ENCODE measurements around the gene NRAP. TPM values are rescaled to one million over a fixed set of nuclear protein-coding genes. Genes with fewer than 3 reads are reported as not detected.

NRAP gene
- total and polyA plus RNA-seq, 10 of the 15 experiments (the other 5 are each of a cell fraction or from before 2014, with no cell fraction given): not detected

DNA sequence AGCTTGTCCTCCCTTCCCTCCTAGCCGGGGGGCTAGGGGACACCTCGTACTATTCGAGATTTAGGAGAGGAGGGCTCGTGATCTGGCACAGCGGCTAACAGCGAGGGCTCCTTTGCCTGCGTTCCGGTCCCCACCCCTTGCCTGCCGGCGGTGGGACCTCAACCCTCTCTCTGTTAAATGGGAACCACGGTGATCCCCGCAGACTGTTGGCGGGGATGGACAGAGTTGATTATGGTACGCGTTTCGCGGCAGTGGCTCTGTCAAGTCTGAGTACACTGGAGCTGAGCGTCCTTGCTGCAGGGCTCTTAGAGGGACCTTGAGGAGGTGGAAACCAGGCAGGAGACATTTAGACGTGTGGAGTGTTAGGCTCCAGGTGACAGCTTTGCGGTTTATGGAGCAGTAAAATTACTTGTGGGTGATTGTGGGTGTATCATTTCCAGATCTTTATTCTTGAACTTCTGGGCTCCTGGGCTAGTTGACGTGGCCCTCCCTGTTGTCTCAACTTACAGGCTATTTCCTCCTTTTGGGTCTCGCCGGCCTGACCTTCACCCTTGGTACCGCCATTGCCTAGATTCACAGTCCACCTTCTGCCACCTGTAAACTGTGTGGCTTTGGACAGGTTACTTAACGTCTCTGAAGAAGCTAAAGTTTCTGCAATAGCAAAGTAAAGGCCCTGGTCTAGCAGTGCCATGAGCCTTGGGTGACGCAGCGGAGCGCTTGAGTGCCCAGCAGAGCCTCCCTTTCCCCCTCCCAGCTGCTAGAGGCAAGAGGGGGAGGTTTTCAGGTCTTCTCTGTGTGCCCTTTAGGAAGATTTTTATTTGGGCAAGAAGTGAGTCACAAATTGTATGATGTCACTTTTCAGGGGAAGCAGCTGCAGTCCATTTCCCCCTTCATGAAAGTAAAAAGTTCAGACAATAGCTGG lies 16.6 kb upstream of the NRAP start (continued):
- peak in 1 of 2 experiments; percentile 17; a peak in 1 of 4 replicates for TF ChIP-seq EP300 (IDR thresholded peaks at IDR 0.05; ENCODE audit: borderline replicate concordance in 1 of 2, control insufficient read depth in 1 of 2, low read depth in 2 of 2, low read length in 2 of 2)

DNA sequence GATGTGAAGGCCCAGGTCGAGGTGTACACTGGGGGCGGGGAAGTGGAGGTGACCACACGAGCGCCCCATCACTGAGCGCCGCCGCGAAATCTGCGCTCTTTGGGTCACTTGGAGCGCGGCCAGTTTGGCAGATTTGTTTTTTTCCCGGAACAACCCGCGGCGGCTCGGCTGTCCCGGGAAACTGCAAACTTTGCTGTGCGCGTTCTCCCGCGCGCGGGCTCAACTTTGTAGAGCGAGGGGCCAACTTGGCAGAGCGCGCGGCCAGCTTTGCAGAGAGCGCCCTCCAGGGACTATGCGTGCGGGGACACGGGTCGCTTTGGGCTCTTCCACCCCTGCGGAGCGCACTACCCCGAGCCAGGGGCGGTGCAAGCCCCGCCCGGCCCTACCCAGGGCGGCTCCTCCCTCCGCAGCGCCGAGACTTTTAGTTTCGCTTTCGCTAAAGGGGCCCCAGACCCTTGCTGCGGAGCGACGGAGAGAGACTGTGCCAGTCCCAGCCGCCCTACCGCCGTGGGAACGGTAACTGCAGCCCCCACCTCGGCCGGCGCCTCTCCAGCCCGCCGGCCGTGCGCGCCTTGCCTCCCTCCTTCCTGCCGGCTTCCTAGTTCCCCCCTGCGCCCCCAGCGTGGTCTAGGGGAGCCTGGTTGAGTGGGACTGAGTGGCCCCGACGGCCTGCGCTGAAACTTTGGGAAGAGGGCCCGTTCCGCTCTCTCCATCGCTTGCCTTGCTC lies 15.8 kb upstream of the NRAP start, which contains the start of gene CASP7:
CASP7 (plus strand) TSS at position 450 of the 727 bp plus-strand sequence. CDS start 17,582 bp downstream, outside the sequence.
- Histone ChIP-seq H3K4me1 (ENCODE audit: control insufficient read depth, insufficient read depth, low read length) (peaks cover 22% of the 10 kb centered on the region), H4K20me1 (ENCODE audit: control insufficient read depth, insufficient read depth) (no peaks in the 10 kb centered on the region), H3K4me2 (ENCODE audit: control insufficient read depth, insufficient read depth) (peak within 1 kb of the TSS; percentile 98), H3K4me3 (peak within 1 kb of the TSS; percentile 71), H3K36me3 (ENCODE audit: control insufficient read depth in 2 of 2, insufficient read depth in 2 of 2, low read length in 1 of 2) (no peaks in the 10 kb centered on the region), H3K79me2 (ENCODE audit: control insufficient read depth, insufficient read depth, low read length) (peaks cover 30% of the 10 kb centered on the region), H3K27ac (ENCODE audit: control insufficient read depth, insufficient read depth) (peak within 1 kb of the TSS; percentile 95), H3K9me3 (replicated peaks; ENCODE audit: control insufficient read depth, insufficient read depth, low read length) (peaks cover 1% of the 10 kb centered on the region; the same call in 2 of the 3 replicates), H2AFZ (ENCODE audit: control insufficient read depth, low read depth, low read length) (peak within 1 kb of the TSS; percentile 99), H3K27me3 (replicated peaks in 1 of 2; ENCODE audit: control insufficient read depth in 2 of 2, insufficient read depth in 2 of 2, low read length in 1 of 2) (no peaks in the 10 kb centered on the region), H3K9ac (ENCODE audit: control insufficient read depth, insufficient read depth, low read length) (peak within 1 kb of the TSS; percentile 98)
- POLR2A ChIA-PET: interaction anchor here (0.5 to 1.2 kb wide), 4 partner anchors 15 to 494 kb away, joined by 3 read pairs; partner anchors contain the start of gene CCDC186
- BruUV-seq (replicated peaks): no TSS peak
- in situ Hi-C loops (cut with MboI): loop anchor here (25.0 kb wide), 1 partner anchor 1133 kb away; the partner anchor contains the start of gene FHIP2A
- RAD21 ChIA-PET (ENCODE audit: unreplicated experiment): interaction anchor here (0.7 to 1.5 kb wide), 6 partner anchors 19 to 178 kb away, joined by 3 to 6 read pairs (median 4); no protein-coding TSS in a partner anchor
- ATAC-seq: peak; percentile 85
- FAIRE-seq: no peak
- DNase-seq (ENCODE audit: low read depth, low spot score): no peak
- intact Hi-C loops (cut with micrococcal nuclease; ENCODE audit: unreplicated experiment): loop anchor here (5.0 kb wide), 1 partner anchor 178 kb away; no protein-coding TSS in a partner anchor
- SMC1A ChIA-PET (ENCODE audit: uncharacterized antibody, unreplicated experiment): interaction anchor here (1.3 to 2.2 kb wide), 3 partner anchors 37 to 421 kb away, joined by 3 to 6 read pairs (median 4); no protein-coding TSS in a partner anchor
- CTCF ChIA-PET: interaction anchor here (0.6 to 2.7 kb wide), 19 partner anchors 11 to 430 kb away, joined by 3 to 15 read pairs (median 3); no protein-coding TSS in a partner anchor
- WGBS (ENCODE audit: insufficient coverage, insufficient replicate concordance, low lambda C conversion rate, missing lambda C conversion rate): 1% methylated on average over 65 of the region's 68 CpGs
- TF ChIP-seq YY1 (IDR thresholded peaks at IDR 0.05; ENCODE audit: low read depth, low read length) (peak; percentile 39), RAD21 (IDR thresholded peaks at IDR 0.05; ENCODE audit: insufficient read depth, low read depth, low read length) (peak; percentile 52; the same call in 1 of the 2 replicates), TAF1 (IDR thresholded peaks at IDR 0.05; ENCODE audit: borderline replicate concordance, low read depth, low read length) (peak; percentile 44; the same call in 1 of the 2 replicates), TBL1XR1 (IDR thresholded peaks at IDR 0.05; ENCODE audit: low read depth, low read length) (peak; percentile 6; the same call in 1 of the 2 replicates), HDGF (IDR thresholded peaks at IDR 0.05) (no peak), EP300 (IDR thresholded peaks at IDR 0.05; ENCODE audit: borderline replicate concordance in 1 of 2, control insufficient read depth in 1 of 2, low read depth in 2 of 2, low read length in 2 of 2) (no peak), NR2F1 (conservative IDR thresholded peaks at IDR 0.05) (peak; percentile 23; the same call in 1 of the 2 replicates), CBX5 (IDR thresholded peaks at IDR 0.05; ENCODE audit: low read depth) (peak; percentile 72)
- TF ChIP-seq, protein P1, sequence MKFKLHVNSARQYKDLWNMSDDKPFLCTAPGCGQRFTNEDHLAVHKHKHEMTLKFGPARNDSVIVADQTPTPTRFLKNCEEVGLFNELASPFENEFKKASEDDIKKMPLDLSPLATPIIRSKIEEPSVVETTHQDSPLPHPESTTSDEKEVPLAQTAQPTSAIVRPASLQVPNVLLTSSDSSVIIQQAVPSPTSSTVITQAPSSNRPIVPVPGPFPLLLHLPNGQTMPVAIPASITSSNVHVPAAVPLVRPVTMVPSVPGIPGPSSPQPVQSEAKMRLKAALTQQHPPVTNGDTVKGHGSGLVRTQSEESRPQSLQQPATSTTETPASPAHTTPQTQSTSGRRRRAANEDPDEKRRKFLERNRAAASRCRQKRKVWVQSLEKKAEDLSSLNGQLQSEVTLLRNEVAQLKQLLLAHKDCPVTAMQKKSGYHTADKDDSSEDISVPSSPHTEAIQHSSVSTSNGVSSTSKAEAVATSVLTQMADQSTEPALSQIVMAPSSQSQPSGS (IDR thresholded peaks at IDR 0.05; ENCODE audit: low read length): no peak
- TF ChIP-seq, protein P2, sequence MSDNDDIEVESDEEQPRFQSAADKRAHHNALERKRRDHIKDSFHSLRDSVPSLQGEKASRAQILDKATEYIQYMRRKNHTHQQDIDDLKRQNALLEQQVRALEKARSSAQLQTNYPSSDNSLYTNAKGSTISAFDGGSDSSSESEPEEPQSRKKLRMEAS (IDR thresholded peaks at IDR 0.05; ENCODE audit: low read depth, low read length): 0 out of 2 replicates have a peak, but pooled peaks have one; percentile 9
- TF ChIP-seq, protein P3, sequence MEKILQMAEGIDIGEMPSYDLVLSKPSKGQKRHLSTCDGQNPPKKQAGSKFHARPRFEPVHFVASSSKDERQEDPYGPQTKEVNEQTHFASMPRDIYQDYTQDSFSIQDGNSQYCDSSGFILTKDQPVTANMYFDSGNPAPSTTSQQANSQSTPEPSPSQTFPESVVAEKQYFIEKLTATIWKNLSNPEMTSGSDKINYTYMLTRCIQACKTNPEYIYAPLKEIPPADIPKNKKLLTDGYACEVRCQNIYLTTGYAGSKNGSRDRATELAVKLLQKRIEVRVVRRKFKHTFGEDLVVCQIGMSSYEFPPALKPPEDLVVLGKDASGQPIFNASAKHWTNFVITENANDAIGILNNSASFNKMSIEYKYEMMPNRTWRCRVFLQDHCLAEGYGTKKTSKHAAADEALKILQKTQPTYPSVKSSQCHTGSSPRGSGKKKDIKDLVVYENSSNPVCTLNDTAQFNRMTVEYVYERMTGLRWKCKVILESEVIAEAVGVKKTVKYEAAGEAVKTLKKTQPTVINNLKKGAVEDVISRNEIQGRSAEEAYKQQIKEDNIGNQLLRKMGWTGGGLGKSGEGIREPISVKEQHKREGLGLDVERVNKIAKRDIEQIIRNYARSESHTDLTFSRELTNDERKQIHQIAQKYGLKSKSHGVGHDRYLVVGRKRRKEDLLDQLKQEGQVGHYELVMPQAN (conservative IDR thresholded peaks at IDR 0.05): peak; percentile 59; the same call in 1 of the 2 replicates

All from GM12878 (cell line).